Transverse colon (tissue), 4 donors: ENCODE data around the gene KIAA1328. TPM values are rescaled to one million over a fixed set of nuclear protein-coding genes. Genes with fewer than 3 reads are reported as not detected.

Experiments
- DNase-seq: peaks from one replicate; pipeline ENCODE4 v3.0.0-alpha.2; 2019
- H3K27ac ChIP-seq, 4 donors: fragments of 200-600 bp; sonication (generic); 2 replicates each; pipeline ENCODE4 v1.5.1; 2016 to 2018; ENCODE audit warnings: inconsistent platforms in 4 of 4
- H3K27me3 ChIP-seq: fragments of 200-600 bp; sonication (generic); 2 replicates; pipeline ENCODE4 v1.5.1; 2017; ENCODE audit warnings: inconsistent platforms
- H3K36me3 ChIP-seq, 4 donors: fragments of 200-600 bp; sonication (generic); 2 replicates each; pipeline ENCODE4 v1.5.1; 2017 to 2019; ENCODE audit warnings: inconsistent platforms in 4 of 4
- H3K4me1 ChIP-seq, 4 donors: fragments of 200-600 bp; sonication (generic); 2 replicates each; pipeline ENCODE4 v1.5.1; 2017 to 2020; ENCODE audit warnings: inconsistent platforms in 4 of 4
- H3K4me3 ChIP-seq, 4 donors: fragments of 200-600 bp; sonication (generic); 1 replicate in 1 of 4; 2 replicates in 3 of 4; pipeline versions ENCODE4 v1.5.1 to v1.6.1; 2017 to 2019; ENCODE audit warnings: inconsistent platforms in 4 of 4
- H3K9me3 ChIP-seq, 2 donors: fragments of 200-600 bp; sonication (generic); 2 replicates each; pipeline ENCODE4 v1.5.1; 2017 to 2019; ENCODE audit warnings: inconsistent platforms in 2 of 2
- EP300 ChIP-seq: sonication (generic); formaldehyde crosslinking; IDR thresholded peaks from one replicate; pipeline ENCODE4 v1.6.1; 2017; ENCODE audit warnings: antibody characterized with exemption, low read depth
- POLR2A ChIP-seq: fragments of 450-650 bp; IDR thresholded peaks from one replicate; pipeline ENCODE4 v1.6.1; 2016; ENCODE audit warnings: antibody characterized with exemption, mild to moderate bottlenecking, moderate library complexity
- POLR2AphosphoS5 ChIP-seq, 3 donors: sonication (generic); formaldehyde crosslinking; IDR thresholded peaks; one replicate each; pipeline ENCODE4 v1.6.1; 2016; ENCODE audit warnings: antibody characterized with exemption in 3 of 3
- WGBS, 2 donors: methylation state at CpG; one replicate each; pipeline ENCODE4 v1.1.5; 2018; ENCODE audit warnings: low coverage in 1 of 2; 5-methylcytosine and 5-hydroxymethylcytosine counted together
- in situ Hi-C, 4 donors: fragments of 200-750 bp; cut with MboI; loops; one replicate each; pipeline versions ENCODE4 v1.15.0 to v1.15.1; 2017; ENCODE audit warnings: low sequenced_read_pairs in 3 of 4, low pct_ligation_motif_present in 1 of 4, low pct_unique_long_range_greater_than_20kb in 1 of 4
- intact Hi-C: fragments of 100-400 bp; cut with DNase I; formaldehyde crosslinking; loops from one replicate; pipeline ENCODE4 v1.15.1; 2023; ENCODE audit warnings: low total_unique reads
- total RNA-seq, 4 donors: library from RNA; depleted of rRNA; stranded (reverse); fragments of >200 nt; gene quantifications; one replicate each; pipeline ENCODE4 v1.1.0, GENCODE V29; 2016
- TF ChIP-seq, protein P1 (sequence below), 5 experiments: fragments of 200-600 bp in 3 of 5; fragments of 450-650 bp in 2 of 5; sonication (generic) in 3 of 5; IDR thresholded peaks; 1 replicate in 2 of 5; 2 replicates in 3 of 5; pipeline ENCODE4 v1.5.1; 2016 to 2017; ENCODE audit warnings: antibody characterized with exemption in 5 of 5, inconsistent platforms in 3 of 5, mild to moderate bottlenecking in 2 of 5, moderate library complexity in 1 of 5

Gene KIAA1328
- total RNA-seq, 4 donors from 2014 or later: 3.6 to 14.3 (median 11.3) TPM

DNA sequence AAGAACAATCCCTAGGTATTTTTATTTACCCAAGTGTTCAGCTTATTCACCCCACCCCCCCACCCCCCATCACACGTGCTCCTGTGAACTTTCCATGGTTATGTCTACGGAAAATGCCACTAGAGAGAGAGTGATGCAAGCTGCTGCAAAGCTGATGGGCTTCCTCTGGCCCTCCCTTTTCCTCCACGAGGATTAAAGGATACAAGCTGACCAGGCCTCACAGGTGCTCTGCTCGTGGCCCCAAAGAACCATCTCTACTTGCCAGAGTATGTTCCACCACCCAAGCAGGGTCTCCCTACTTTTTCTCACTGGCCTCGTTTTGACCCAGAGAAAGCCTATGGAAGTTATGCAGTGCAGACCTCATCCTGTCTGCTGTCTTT is 394.1 kb downstream of the KIAA1328 start:
- Histone ChIP-seq H3K36me3 (no peaks in the 10 kb centered on the region), H3K27me3 (no peaks in the 10 kb centered on the region), H3K4me3 (no peak overlapping the region), H3K4me1 (no peaks in the 10 kb centered on the region), H3K9me3 (no peaks in the 10 kb centered on the region), H3K27ac (no peak overlapping the region)
- 82% methylated on average over 5 of the region's 5 CpGs; no CpG with 5 or more reads in 1 of the 2 donors for WGBS, 2 donors
- TF ChIP-seq, protein P1, sequence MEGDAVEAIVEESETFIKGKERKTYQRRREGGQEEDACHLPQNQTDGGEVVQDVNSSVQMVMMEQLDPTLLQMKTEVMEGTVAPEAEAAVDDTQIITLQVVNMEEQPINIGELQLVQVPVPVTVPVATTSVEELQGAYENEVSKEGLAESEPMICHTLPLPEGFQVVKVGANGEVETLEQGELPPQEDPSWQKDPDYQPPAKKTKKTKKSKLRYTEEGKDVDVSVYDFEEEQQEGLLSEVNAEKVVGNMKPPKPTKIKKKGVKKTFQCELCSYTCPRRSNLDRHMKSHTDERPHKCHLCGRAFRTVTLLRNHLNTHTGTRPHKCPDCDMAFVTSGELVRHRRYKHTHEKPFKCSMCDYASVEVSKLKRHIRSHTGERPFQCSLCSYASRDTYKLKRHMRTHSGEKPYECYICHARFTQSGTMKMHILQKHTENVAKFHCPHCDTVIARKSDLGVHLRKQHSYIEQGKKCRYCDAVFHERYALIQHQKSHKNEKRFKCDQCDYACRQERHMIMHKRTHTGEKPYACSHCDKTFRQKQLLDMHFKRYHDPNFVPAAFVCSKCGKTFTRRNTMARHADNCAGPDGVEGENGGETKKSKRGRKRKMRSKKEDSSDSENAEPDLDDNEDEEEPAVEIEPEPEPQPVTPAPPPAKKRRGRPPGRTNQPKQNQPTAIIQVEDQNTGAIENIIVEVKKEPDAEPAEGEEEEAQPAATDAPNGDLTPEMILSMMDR (IDR thresholded peaks at IDR 0.05): no peak
- TF ChIP-seq EP300: no peak
- TF ChIP-seq POLR2A: no peak
- TF ChIP-seq POLR2AphosphoS5 (IDR thresholded peaks at IDR 0.05): no peak
- intact Hi-C loops (no loop called here), in situ Hi-C loops (no loop called here)
- DNase-seq: no peak

DNA sequence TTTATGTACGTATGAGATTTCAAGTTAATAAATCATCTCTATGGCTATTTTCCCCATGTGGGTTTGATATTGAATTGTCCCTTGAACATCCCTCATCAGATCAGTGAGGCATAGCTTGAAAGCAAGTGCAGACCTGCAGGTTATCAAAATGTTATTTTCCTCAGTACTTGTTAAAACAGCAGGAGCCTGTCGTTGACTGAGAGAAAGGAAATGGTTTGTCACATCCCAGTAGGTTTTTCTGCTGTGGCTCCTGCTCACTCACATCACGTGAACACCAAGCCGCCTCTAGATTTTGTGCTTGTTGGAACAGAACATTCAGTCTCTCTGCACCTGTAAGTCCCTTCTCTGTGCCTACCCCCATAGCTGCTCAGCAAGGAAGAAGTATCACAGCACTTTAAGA is 396.4 kb downstream of the KIAA1328 start:
- intact Hi-C loops (no loop called here), in situ Hi-C loops (loop anchor here in 1 of 4 donors (25.0 kb wide), 1 partner anchor 137 kb away; no protein-coding TSS in a partner anchor)
- H3K4me3 ChIP-seq: no peak overlapping the region
- H3K27ac ChIP-seq: no peak overlapping the region
- H3K9me3 ChIP-seq: no peaks in the 10 kb centered on the region
- no peaks in the 10 kb centered on the region for H3K4me1 ChIP-seq
- TF ChIP-seq POLR2AphosphoS5 (IDR thresholded peaks at IDR 0.05) (no peak), POLR2A (no peak), EP300 (no peak)
- TF ChIP-seq, protein P1 (IDR thresholded peaks at IDR 0.05): no peak
- no peaks in the 10 kb centered on the region for H3K27me3 ChIP-seq
- DNase-seq: no peak
- 72 to 92% methylated on average over 4 of the region's 4 CpGs for WGBS, 2 donors
- H3K36me3 ChIP-seq: no peaks in the 10 kb centered on the region

DNA sequence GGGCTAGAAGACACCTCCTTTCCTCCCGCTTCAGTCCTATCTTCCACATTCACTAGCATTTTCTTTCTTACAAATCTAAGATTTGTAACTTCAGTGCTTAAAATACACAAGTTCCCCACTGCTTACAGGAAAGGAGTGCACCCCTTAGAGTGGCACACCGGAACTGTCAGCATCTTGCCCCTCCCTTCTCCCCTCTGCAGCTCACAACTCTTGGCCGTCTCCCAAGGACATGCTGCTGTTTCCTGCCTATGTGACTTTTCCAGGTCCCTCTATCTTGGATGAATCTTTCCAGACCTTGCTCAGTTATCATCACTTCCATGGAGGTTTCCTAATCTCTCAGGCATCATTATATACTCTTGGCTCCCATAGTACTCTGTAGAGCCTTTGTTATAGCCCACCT is 401.8 kb downstream of the KIAA1328 start:
- intact Hi-C loops (no loop called here), in situ Hi-C loops (loop anchor here in 1 of 4 donors (25.0 kb wide), 1 partner anchor 132 kb away; no protein-coding TSS in a partner anchor)
- no peaks in the 10 kb centered on the region for H3K27me3 ChIP-seq
- no peaks in the 10 kb centered on the region for H3K36me3 ChIP-seq
- no peaks in the 10 kb centered on the region for H3K4me1 ChIP-seq
- H3K27ac ChIP-seq: no peak overlapping the region
- DNase-seq: no peak
- no peak overlapping the region for H3K4me3 ChIP-seq
- no peak for TF ChIP-seq EP300
- TF ChIP-seq, protein P1 (IDR thresholded peaks at IDR 0.05): no peak
- no peak for TF ChIP-seq POLR2A
- TF ChIP-seq POLR2AphosphoS5 (IDR thresholded peaks at IDR 0.05): no peak
- no peaks in the 10 kb centered on the region for H3K9me3 ChIP-seq
- 48 to 63% methylated on average over 3 of the region's 3 CpGs for WGBS, 2 donors

DNA sequence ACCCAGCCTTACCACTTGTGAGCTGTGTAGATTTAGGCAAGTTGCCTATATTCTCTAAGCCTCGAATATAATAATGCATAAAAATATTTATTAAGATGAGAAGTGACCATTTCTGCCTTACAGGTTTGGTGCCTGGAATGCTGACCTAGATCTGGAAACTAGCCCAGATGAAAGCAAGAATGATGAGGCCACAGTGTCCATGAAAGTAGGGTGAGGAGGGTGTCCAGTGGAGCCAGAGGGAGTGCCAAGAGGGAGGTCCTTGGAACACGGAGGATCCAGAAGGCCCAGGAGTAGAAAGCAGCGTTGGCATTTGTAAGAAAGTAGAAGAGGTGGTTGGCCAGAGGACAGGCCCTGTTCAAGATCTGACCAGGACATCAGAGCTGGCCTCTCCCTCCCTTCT is 402.3 kb downstream of the KIAA1328 start:
- DNase-seq: no peak
- intact Hi-C loops: no loop called here

More for the DNA sequence above, 402.3 kb downstream of the KIAA1328 start:
- in situ Hi-C loops: loop anchor here in 1 of 4 donors (25.0 kb wide), 1 partner anchor 131 kb away; no protein-coding TSS in a partner anchor
- no peaks in the 10 kb centered on the region for H3K27me3 ChIP-seq
- no peak overlapping the region for H3K4me3 ChIP-seq
- H3K36me3 ChIP-seq: no peaks in the 10 kb centered on the region
- H3K4me1 ChIP-seq: no peaks in the 10 kb centered on the region
- no peak for TF ChIP-seq EP300
- TF ChIP-seq, protein P1 (IDR thresholded peaks at IDR 0.05): no peak
- H3K9me3 ChIP-seq: no peaks in the 10 kb centered on the region
- 82 to 89% methylated on average over 2 to 3 of the region's 3 CpGs for WGBS, 2 donors
- no peak overlapping the region for H3K27ac ChIP-seq
